A673 (cell line): ENCODE results near the gene LDB2.

Source experiments
- EZH2 ChIP-seq: fragments of 200-600 bp; sonication (generic); IDR thresholded peaks from 2 replicates; pipeline ENCODE4 v1.6.1; 2017; ENCODE audit warnings: borderline replicate concordance, low read depth, mild to moderate bottlenecking, mixed read lengths, antibody characterized with exemption, low read length; ENCODE audit not compliant: poor library complexity, severe bottlenecking
- TF ChIP-seq, protein P1 (sequence below): fragments of 300-800, 200-600 bp; sonication (generic); conservative IDR thresholded peaks from 2 replicates; pipeline ENCODE4 v1.5.1; 2017; ENCODE audit warnings: low read depth, mild to moderate bottlenecking, antibody characterized with exemption, low read length, moderate library complexity, mixed read lengths

DNA sequence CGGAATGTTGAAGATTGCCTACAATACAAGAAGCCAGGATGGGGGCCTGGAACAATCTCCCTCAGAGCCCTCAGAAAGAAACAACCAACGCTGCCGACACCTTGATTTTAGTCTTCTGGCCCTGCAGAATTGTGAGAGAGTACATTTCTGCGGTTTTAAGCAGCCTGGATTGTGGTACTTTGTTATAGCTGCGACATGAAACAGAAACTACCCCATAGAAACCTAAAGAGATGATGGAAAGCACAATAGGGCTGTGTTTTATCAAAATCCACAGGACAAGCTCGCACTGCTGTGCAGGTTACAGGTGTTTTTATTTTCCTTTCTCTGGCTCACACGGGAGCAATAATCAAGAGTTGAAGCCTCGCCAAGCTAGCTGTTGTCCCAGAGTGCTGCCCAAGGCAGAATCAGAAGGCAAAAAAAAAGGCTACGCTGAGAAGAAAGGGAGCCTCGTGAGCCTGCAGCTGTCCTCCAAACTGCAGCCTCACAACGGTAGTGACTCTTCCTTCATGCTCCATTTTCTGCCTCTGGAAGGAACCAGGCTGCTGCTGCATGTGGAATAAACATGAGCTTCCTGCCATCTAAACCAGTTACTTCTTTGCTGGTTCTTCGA lies 232.4 kb downstream of the LDB2 start:
- TF ChIP-seq, protein P1, sequence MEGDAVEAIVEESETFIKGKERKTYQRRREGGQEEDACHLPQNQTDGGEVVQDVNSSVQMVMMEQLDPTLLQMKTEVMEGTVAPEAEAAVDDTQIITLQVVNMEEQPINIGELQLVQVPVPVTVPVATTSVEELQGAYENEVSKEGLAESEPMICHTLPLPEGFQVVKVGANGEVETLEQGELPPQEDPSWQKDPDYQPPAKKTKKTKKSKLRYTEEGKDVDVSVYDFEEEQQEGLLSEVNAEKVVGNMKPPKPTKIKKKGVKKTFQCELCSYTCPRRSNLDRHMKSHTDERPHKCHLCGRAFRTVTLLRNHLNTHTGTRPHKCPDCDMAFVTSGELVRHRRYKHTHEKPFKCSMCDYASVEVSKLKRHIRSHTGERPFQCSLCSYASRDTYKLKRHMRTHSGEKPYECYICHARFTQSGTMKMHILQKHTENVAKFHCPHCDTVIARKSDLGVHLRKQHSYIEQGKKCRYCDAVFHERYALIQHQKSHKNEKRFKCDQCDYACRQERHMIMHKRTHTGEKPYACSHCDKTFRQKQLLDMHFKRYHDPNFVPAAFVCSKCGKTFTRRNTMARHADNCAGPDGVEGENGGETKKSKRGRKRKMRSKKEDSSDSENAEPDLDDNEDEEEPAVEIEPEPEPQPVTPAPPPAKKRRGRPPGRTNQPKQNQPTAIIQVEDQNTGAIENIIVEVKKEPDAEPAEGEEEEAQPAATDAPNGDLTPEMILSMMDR = no peak
- no peak for TF ChIP-seq EZH2
